Colonic mucosa (tissue), 4 donors: ENCODE data around the gene PLXNA2. TPM values are rescaled to one million over a fixed set of nuclear protein-coding genes. Genes with fewer than 3 reads are reported as not detected.

Experiments used
- DNase-seq: peaks from one replicate; pipeline ENCODE4 v3.0.0-alpha.2; 2020
- H3K27ac ChIP-seq: fragments of 200-600 bp; one replicate; pipeline ENCODE4 v1.8.0; 2021
- H3K27me3 ChIP-seq: fragments of 200-600 bp; one replicate; pipeline ENCODE4 v1.8.0; 2021
- H3K36me3 ChIP-seq: fragments of 200-600 bp; one replicate; pipeline ENCODE4 v1.8.0; 2021
- H3K4me1 ChIP-seq: fragments of 200-600 bp; one replicate; pipeline ENCODE4 v1.8.0; 2021; ENCODE audit warnings: mild to moderate bottlenecking
- H3K4me3 ChIP-seq: fragments of 200-600 bp; one replicate; pipeline ENCODE4 v1.8.0; 2021
- H3K9ac ChIP-seq, 2 donors: one replicate each; pipeline ENCODE4 v1.7.0; 2013; ENCODE audit warnings: control low read depth in 2 of 2, low read depth in 2 of 2, low read length in 2 of 2
- H3K9me3 ChIP-seq: fragments of 200-600 bp; one replicate; pipeline ENCODE4 v1.8.0; 2021
- intact Hi-C: fragments of 100-400 bp; cut with DNase I; formaldehyde crosslinking; loops from one replicate; pipeline ENCODE4 v1.14.1; 2022
- total RNA-seq, 2 donors: library from RNA; stranded (reverse); fragmentation: NEBNext Ultra II Directional in 1 of 2; extraction: Animal tissue kit (Norgen Biotek cat#: 25700) in 1 of 2; gene quantifications; one replicate each; pipeline ENCODE4 v1.2.1, GENCODE V29; 2021
- TF ChIP-seq, protein P1 (sequence below): fragments of 200-600 bp; IDR thresholded peaks from one replicate; pipeline ENCODE4 v1.8.0; 2022; ENCODE audit warnings: antibody characterized with exemption, mild to moderate bottlenecking
- donor health status: healthy.
- donor health status: DM: no; HTN: no; CAD: no.
- donor health status: DM: no; HTN: no; CAD: no.

Gene PLXNA2
- total RNA-seq, 2 donors from 2014 or later = 46.1 to 81.6 TPM

DNA sequence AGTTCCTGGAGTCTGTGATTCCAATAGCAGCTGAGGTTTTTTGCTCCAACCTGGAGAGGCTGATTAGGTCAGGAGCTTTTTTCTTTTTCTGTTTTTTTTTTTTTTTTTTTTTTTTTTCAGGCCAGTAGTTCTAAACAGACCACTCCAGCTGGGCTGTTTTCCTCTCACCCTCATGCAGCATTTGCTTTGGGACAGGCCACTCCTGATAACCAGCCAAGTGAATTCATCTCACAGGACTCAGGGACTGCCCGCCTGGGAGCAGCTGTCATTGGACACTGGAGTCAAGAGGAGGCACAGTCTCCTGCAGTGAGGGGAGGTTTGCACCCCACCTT, 22.9 kb downstream of the PLXNA2 start:
- Histone ChIP-seq H3K27me3 (no peaks in the 10 kb centered on the region), H3K9ac (no peak overlapping the region), H3K9me3 (no peaks in the 10 kb centered on the region), H3K36me3 (peaks cover under 1% of the 10 kb centered on the region), H3K27ac (no peak overlapping the region), H3K4me3 (no peak overlapping the region), H3K4me1 (no peaks in the 10 kb centered on the region)
- intact Hi-C loops = no loop called here
- no peak for DNase-seq
- TF ChIP-seq, protein P1, sequence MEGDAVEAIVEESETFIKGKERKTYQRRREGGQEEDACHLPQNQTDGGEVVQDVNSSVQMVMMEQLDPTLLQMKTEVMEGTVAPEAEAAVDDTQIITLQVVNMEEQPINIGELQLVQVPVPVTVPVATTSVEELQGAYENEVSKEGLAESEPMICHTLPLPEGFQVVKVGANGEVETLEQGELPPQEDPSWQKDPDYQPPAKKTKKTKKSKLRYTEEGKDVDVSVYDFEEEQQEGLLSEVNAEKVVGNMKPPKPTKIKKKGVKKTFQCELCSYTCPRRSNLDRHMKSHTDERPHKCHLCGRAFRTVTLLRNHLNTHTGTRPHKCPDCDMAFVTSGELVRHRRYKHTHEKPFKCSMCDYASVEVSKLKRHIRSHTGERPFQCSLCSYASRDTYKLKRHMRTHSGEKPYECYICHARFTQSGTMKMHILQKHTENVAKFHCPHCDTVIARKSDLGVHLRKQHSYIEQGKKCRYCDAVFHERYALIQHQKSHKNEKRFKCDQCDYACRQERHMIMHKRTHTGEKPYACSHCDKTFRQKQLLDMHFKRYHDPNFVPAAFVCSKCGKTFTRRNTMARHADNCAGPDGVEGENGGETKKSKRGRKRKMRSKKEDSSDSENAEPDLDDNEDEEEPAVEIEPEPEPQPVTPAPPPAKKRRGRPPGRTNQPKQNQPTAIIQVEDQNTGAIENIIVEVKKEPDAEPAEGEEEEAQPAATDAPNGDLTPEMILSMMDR = no peak

DNA sequence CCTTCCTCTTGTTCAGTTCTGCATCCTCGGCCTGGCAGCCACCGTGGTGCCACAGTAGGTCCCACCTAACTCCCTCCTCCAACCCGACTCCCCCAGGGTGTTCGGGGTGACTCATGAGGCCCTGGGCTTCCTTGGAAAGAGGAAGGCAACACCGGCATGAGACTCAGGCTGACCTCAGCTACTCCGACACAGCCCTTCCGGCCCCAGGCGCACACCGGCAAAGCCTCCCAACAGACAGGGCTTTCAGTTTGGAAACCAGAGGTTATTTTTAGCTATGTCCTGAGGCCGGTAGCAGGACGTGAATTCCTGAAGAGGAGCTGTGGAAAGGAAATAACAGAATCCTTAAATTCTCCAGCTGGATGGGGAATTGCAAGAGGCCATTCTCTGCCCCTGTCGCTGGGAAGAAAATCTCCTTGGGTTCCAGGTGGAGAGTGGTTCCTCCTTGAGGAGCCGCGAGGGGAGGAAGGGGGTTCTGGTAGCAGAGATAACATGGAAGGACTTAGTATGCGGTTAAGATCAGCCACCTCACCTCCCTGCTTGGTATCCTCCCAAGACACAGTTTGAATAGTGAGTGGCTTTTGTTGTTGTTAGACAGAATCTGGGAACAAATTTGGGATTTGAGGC, 24.4 kb downstream of the PLXNA2 start:
- no peaks in the 10 kb centered on the region for H3K4me1 ChIP-seq
- H3K27me3 ChIP-seq = no peaks in the 10 kb centered on the region
- TF ChIP-seq, protein P1 = no peak
- intact Hi-C loops = no loop called here
- no peak overlapping the region for H3K4me3 ChIP-seq
- no peaks in the 10 kb centered on the region for H3K9me3 ChIP-seq
- H3K36me3 ChIP-seq = peaks cover 4% of the 10 kb centered on the region
- DNase-seq = no peak
- H3K27ac ChIP-seq = peak overlapping the region; percentile 3
- H3K9ac ChIP-seq = peak overlapping the region in 1 of 2 donors; percentile 17

DNA sequence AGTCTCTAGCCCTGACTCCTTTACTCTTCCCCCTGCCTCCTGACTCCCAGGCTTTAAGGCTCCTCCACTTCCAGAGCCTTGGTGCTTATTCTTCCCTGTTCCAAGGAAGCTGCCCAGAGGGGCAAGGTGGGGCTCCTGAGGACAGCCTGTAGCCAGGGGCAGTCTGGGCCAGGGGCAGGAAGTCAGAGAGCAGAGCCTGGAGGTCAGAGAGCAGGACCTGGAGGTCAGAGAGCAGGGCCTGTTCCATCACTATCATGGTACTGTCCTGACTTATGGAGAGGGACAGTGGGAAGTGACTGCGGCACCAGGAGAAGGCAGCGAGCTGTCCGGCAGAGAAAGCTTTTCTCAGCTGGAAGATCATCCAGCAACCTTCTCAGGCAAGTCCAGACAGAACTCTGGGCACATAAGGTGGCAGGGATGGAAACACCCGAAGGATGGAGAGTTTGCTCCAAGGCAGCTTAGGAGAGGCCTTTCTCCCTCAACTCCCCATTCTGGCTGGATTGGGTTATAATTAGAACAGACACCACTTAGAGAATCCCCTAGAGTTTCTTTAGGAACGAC, 25.0 kb downstream of the PLXNA2 start:
- DNase-seq = no peak
- Histone ChIP-seq H3K4me1 (no peaks in the 10 kb centered on the region), H3K9me3 (no peaks in the 10 kb centered on the region), H3K27me3 (no peaks in the 10 kb centered on the region), H3K4me3 (no peak overlapping the region), H3K9ac (no peak overlapping the region), H3K36me3 (peaks cover 4% of the 10 kb centered on the region), H3K27ac (peak overlapping the region; percentile 3)
- TF ChIP-seq, protein P1 = no peak
- intact Hi-C loops = no loop called here

DNA sequence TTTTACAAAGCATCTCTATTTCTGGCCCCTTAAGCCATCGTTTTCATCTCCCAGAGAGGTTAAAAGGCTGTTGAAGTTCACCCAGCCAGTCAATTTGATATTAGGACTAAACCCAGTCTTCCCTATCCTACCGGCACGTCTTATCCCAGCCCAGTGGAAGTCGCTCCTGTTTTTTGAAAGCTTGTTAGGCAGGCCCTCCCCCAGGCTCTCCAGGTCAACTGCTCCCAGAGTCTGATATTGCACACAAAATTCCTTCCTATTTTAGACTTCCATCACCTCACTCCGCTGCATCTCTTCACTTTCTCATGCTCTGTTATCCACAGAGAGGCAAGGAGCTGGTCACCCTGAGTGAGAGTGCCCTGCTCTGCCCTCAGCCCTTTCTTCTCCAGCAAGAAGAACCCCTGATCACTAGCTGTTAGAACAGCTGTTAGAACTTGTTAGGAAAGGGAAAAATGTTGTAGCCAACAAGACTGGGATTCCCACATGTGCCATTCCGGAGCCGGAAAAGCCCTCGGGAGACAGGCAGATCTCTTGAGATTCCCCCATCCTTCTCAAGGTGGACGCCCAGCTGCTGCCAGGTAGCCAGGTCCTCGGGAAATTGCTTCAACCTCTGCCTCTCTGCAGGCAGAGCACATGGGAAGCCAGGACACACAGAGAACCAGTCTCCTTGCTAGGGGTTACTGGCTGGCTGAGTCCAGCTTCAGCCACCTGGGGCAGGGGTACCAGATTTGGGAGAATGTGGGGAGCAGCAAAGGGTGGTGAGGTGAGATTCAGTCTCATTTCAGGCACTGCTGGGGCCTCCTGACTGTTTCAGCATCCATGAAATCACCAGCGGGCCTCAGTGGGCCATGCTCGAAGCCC, 25.7 kb downstream of the PLXNA2 start:
- H3K27ac ChIP-seq = no peak overlapping the region
- DNase-seq = no peak
- TF ChIP-seq, protein P1 = no peak
- H3K27me3 ChIP-seq = no peaks in the 10 kb centered on the region
- H3K4me3 ChIP-seq = no peak overlapping the region
- intact Hi-C loops = no loop called here
- H3K9ac ChIP-seq = no peak overlapping the region
- H3K36me3 ChIP-seq = peaks cover 4% of the 10 kb centered on the region
- H3K9me3 ChIP-seq = no peaks in the 10 kb centered on the region
- no peaks in the 10 kb centered on the region for H3K4me1 ChIP-seq

DNA sequence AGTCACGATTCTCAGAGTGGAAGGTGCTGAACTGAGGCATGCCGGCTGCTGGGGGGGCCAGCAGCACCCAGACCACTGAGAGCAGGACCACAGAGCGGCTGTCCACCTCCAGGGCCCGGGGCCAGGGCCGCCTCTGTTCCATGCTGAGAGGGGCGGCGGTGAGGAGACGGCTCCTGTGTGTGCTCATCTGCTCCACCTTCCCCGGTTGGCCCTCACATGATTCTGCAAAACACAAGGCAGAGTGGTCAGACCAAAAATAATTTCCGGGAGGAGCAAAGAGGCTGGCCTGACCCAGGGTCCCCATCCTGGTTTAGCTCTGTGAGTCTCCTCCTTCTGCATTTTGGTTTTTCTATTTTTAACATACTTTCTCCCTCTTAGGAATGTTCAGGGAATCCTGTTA, 26.4 kb downstream of the PLXNA2 start:
- Histone ChIP-seq H3K9me3 (no peaks in the 10 kb centered on the region), H3K4me1 (no peaks in the 10 kb centered on the region), H3K9ac (no peak overlapping the region), H3K27ac (no peak overlapping the region), H3K36me3 (peaks cover 4% of the 10 kb centered on the region), H3K27me3 (no peaks in the 10 kb centered on the region), H3K4me3 (no peak overlapping the region)
- no peak for DNase-seq
- intact Hi-C loops = no loop called here
- TF ChIP-seq, protein P1 = no peak
